Activated CD4-positive, alpha-beta memory T cell treated with anti-CD3 and anti-CD28 coated beads for 36 hours (primary cell): ENCODE data around the gene CMPK2. TPM values are rescaled to one million over a fixed set of nuclear protein-coding genes. Genes with fewer than 3 reads are reported as not detected.

Source experiments
- CTCF ChIA-PET: fragments of 350-600 bp; sonication (Branson Sonifier 250); formaldehyde crosslinking; loops from one replicate; lab custom pipeline; 2021; ENCODE audit warnings: antibody characterized with exemption, inconsistent platforms; lab: Charles Lee
- POLR2A ChIA-PET: fragments of 350-600 bp; sonication (Branson Sonifier 250); formaldehyde crosslinking; loops from one replicate; lab custom pipeline; 2021; ENCODE audit warnings: antibody characterized with exemption; lab: Charles Lee
- DNase-seq: peaks from one replicate; pipeline ENCODE4 v3.0.0-alpha.2; 2020
- H3K27ac Mint-ChIP-seq: one replicate; pipeline ENCODE4 v1.8.0; 2021; ENCODE audit warnings: mixed read lengths
- H3K27me3 Mint-ChIP-seq: one replicate; pipeline ENCODE4 v1.8.0; 2021; ENCODE audit warnings: mixed read lengths
- H3K36me3 Mint-ChIP-seq: one replicate; pipeline ENCODE4 v1.8.0; 2021; ENCODE audit warnings: mixed read lengths
- H3K4me1 Mint-ChIP-seq: one replicate; pipeline ENCODE4 v1.8.0; 2021; ENCODE audit warnings: low read depth, mixed read lengths
- H3K4me3 Mint-ChIP-seq: one replicate; pipeline ENCODE4 v1.8.0; 2021; ENCODE audit warnings: mild to moderate bottlenecking, mixed read lengths
- H3K9me3 Mint-ChIP-seq: one replicate; pipeline ENCODE4 v1.8.0; 2021; ENCODE audit warnings: mixed read lengths
- intact Hi-C: fragments of 100-400 bp; cut with micrococcal nuclease; formaldehyde crosslinking; loops from one replicate; pipeline ENCODE4 v1.15.1; 2023
- total RNA-seq, 2 experiments: library from RNA; stranded (reverse); gene quantifications; one replicate each; pipeline ENCODE4 v1.2.3, GENCODE V29; 2021

CMPK2 gene
- total RNA-seq, 2 experiments from 2014 or later, result 6.6 to 6.8 TPM

- H3K9me3 Mint-ChIP-seq, result no peaks in the 10 kb centered on the region
- no peak for DNase-seq
- CTCF ChIA-PET, result interaction anchor here (0.7 to 1.5 kb wide), 2 partner anchors 95 to 223 kb away, joined by 3 to 4 read pairs; no protein-coding TSS in a partner anchor
- intact Hi-C loops, result no loop called here
- H3K27ac Mint-ChIP-seq, result no peak overlapping the region
- POLR2A ChIA-PET, result no interaction called here
- H3K4me1 Mint-ChIP-seq, result no peaks in the 10 kb centered on the region
- no peaks in the 10 kb centered on the region for H3K36me3 Mint-ChIP-seq
- no peak overlapping the region for H3K4me3 Mint-ChIP-seq
- peaks cover 2% of the 10 kb centered on the region for H3K27me3 Mint-ChIP-seq
Measured at GRCh38 chr2:6820903-6821584, 44.7 kb downstream of the CMPK2 start.

GRCh38 chr2:6820236-6820635 is 45.5 kb downstream of the CMPK2 start:
- Mint-ChIP-seq H3K36me3 (no peaks in the 10 kb centered on the region), H3K27me3 (peaks cover 5% of the 10 kb centered on the region), H3K4me3 (no peak overlapping the region), H3K4me1 (no peaks in the 10 kb centered on the region), H3K27ac (no peak overlapping the region), H3K9me3 (peaks cover 2% of the 10 kb centered on the region)
- POLR2A ChIA-PET, result no interaction called here
- CTCF ChIA-PET, result interaction anchor here (1.5 kb wide), 1 partner anchor 224 kb away, joined by 4 read pairs; no protein-coding TSS in a partner anchor
- no peak for DNase-seq
- intact Hi-C loops, result no loop called here

- Mint-ChIP-seq H3K4me1 (no peaks in the 10 kb centered on the region), H3K9me3 (peaks cover 2% of the 10 kb centered on the region), H3K4me3 (no peak overlapping the region), H3K27ac (no peak overlapping the region), H3K27me3 (peaks cover 5% of the 10 kb centered on the region), H3K36me3 (no peaks in the 10 kb centered on the region)
- intact Hi-C loops, result no loop called here
- ChIA-PET CTCF (no interaction called here), POLR2A (no interaction called here)
- DNase-seq, result no peak
Measured at GRCh38 chr2:6819668-6820067, 46.0 kb downstream of the CMPK2 start.

GRCh38 chr2:6818012-6818411 is 47.7 kb downstream of the CMPK2 start:
- POLR2A ChIA-PET, result no interaction called here
- intact Hi-C loops, result no loop called here
- peaks cover 2% of the 10 kb centered on the region for H3K9me3 Mint-ChIP-seq
- DNase-seq, result no peak
- no peaks in the 10 kb centered on the region for H3K4me1 Mint-ChIP-seq
- no peak overlapping the region for H3K4me3 Mint-ChIP-seq
- CTCF ChIA-PET, result no interaction called here
- no peak overlapping the region for H3K27ac Mint-ChIP-seq
- peaks cover 5% of the 10 kb centered on the region for H3K27me3 Mint-ChIP-seq
- no peaks in the 10 kb centered on the region for H3K36me3 Mint-ChIP-seq

GRCh38 chr2:6814869-6815268 is 50.8 kb downstream of the CMPK2 start:
- ChIA-PET CTCF (no interaction called here), POLR2A (no interaction called here)
- H3K27me3 Mint-ChIP-seq, result peaks cover 15% of the 10 kb centered on the region
- no peak overlapping the region for H3K4me3 Mint-ChIP-seq
- peaks cover 2% of the 10 kb centered on the region for H3K9me3 Mint-ChIP-seq
- no peaks in the 10 kb centered on the region for H3K4me1 Mint-ChIP-seq
- no peak for DNase-seq
- intact Hi-C loops, result no loop called here
- H3K27ac Mint-ChIP-seq, result no peak overlapping the region
- H3K36me3 Mint-ChIP-seq, result no peaks in the 10 kb centered on the region

GRCh38 chr2:6814312-6814711 is 51.4 kb downstream of the CMPK2 start:
- intact Hi-C loops, result no loop called here
- Mint-ChIP-seq H3K27ac (no peak overlapping the region), H3K4me3 (no peak overlapping the region), H3K9me3 (peaks cover 2% of the 10 kb centered on the region), H3K27me3 (peaks cover 16% of the 10 kb centered on the region), H3K4me1 (no peaks in the 10 kb centered on the region), H3K36me3 (no peaks in the 10 kb centered on the region)
- no peak for DNase-seq
- ChIA-PET CTCF (no interaction called here), POLR2A (no interaction called here)

- CTCF ChIA-PET, result no interaction called here
- H3K9me3 Mint-ChIP-seq, result peaks cover 2% of the 10 kb centered on the region
- H3K36me3 Mint-ChIP-seq, result no peaks in the 10 kb centered on the region
- intact Hi-C loops, result no loop called here
- H3K27me3 Mint-ChIP-seq, result peaks cover 18% of the 10 kb centered on the region
- no peaks in the 10 kb centered on the region for H3K4me1 Mint-ChIP-seq
- no peak overlapping the region for H3K4me3 Mint-ChIP-seq
- no peak overlapping the region for H3K27ac Mint-ChIP-seq
- POLR2A ChIA-PET, result no interaction called here
- no peak for DNase-seq
Measured at GRCh38 chr2:6813573-6813972, 52.1 kb downstream of the CMPK2 start.

GRCh38 chr2:6812857-6813530 is 52.7 kb downstream of the CMPK2 start:
- Mint-ChIP-seq H3K27me3 (peaks cover 18% of the 10 kb centered on the region), H3K9me3 (peaks cover 2% of the 10 kb centered on the region), H3K4me3 (no peak overlapping the region), H3K4me1 (no peaks in the 10 kb centered on the region), H3K36me3 (no peaks in the 10 kb centered on the region), H3K27ac (no peak overlapping the region)
- no peak for DNase-seq
- ChIA-PET CTCF (no interaction called here), POLR2A (no interaction called here)
- intact Hi-C loops, result no loop called here

- DNase-seq, result no peak
- CTCF ChIA-PET, result no interaction called here
- POLR2A ChIA-PET, result no interaction called here
- Mint-ChIP-seq H3K4me3 (no peak overlapping the region), H3K27ac (no peak overlapping the region), H3K27me3 (peaks cover 27% of the 10 kb centered on the region), H3K4me1 (no peaks in the 10 kb centered on the region), H3K36me3 (no peaks in the 10 kb centered on the region), H3K9me3 (peaks cover 2% of the 10 kb centered on the region)
- intact Hi-C loops, result no loop called here
Measured at GRCh38 chr2:6810961-6811360, 54.7 kb downstream of the CMPK2 start.

GRCh38 chr2:6808426-6808825 is 57.3 kb downstream of the CMPK2 start:
- H3K27me3 Mint-ChIP-seq, result peaks cover 36% of the 10 kb centered on the region
- no peaks in the 10 kb centered on the region for H3K36me3 Mint-ChIP-seq
- DNase-seq, result no peak
- H3K27ac Mint-ChIP-seq, result no peak overlapping the region
- intact Hi-C loops, result no loop called here
- POLR2A ChIA-PET, result no interaction called here
- no peaks in the 10 kb centered on the region for H3K9me3 Mint-ChIP-seq
- CTCF ChIA-PET, result no interaction called here
- H3K4me1 Mint-ChIP-seq, result no peaks in the 10 kb centered on the region
- H3K4me3 Mint-ChIP-seq, result no peak overlapping the region

- DNase-seq, result no peak
Measured at GRCh38 chr2:6806604-6807003, 59.1 kb downstream of the CMPK2 start.

GRCh38 chr2:6800553-6800952 is 65.2 kb downstream of the CMPK2 start:
- CTCF ChIA-PET, result no interaction called here

More at GRCh38 chr2:6806604-6807003, 59.1 kb downstream of the CMPK2 start:
- no peak overlapping the region for H3K27ac Mint-ChIP-seq
- no peak overlapping the region for H3K4me3 Mint-ChIP-seq
- POLR2A ChIA-PET, result no interaction called here
- no peaks in the 10 kb centered on the region for H3K36me3 Mint-ChIP-seq
- no peaks in the 10 kb centered on the region for H3K9me3 Mint-ChIP-seq
- H3K27me3 Mint-ChIP-seq, result peaks cover 37% of the 10 kb centered on the region
- intact Hi-C loops, result no loop called here
- no peaks in the 10 kb centered on the region for H3K4me1 Mint-ChIP-seq
- CTCF ChIA-PET, result no interaction called here

More at GRCh38 chr2:6800553-6800952, 65.2 kb downstream of the CMPK2 start:
- no peaks in the 10 kb centered on the region for H3K36me3 Mint-ChIP-seq
- no peak for DNase-seq
- POLR2A ChIA-PET, result no interaction called here
- intact Hi-C loops, result no loop called here
- H3K4me1 Mint-ChIP-seq, result no peaks in the 10 kb centered on the region
- peaks cover 13% of the 10 kb centered on the region for H3K27me3 Mint-ChIP-seq
- no peak overlapping the region for H3K27ac Mint-ChIP-seq
- H3K9me3 Mint-ChIP-seq, result no peaks in the 10 kb centered on the region
- H3K4me3 Mint-ChIP-seq, result no peak overlapping the region
